ENCODE results near the gene SEMA4A. TPM values are rescaled to one million over a fixed set of nuclear protein-coding genes. Genes with fewer than 3 reads are reported as not detected.

Gene SEMA4A
- polyA plus RNA-seq, 4 donors: 18.2 to 27.1 (median 21.5) TPM

- DNase-seq (ENCODE audit: low read depth in 4 of 4, low spot score in 3 of 4): no peak
Measured at GRCh38 chr1:156221986-156222692, 68.8 kb downstream of the SEMA4A start.

GRCh38 chr1:156225677-156226014, 72.3 kb downstream of the SEMA4A start:
- DNase-seq (ENCODE audit: low read depth in 4 of 4, low spot score in 3 of 4): no peak

- no peak for DNase-seq (ENCODE audit: low read depth in 4 of 4, low spot score in 3 of 4)
Measured at GRCh38 chr1:156226116-156226538, 72.7 kb downstream of the SEMA4A start.

GRCh38 chr1:156226782-156227181, 73.4 kb downstream of the SEMA4A start:
- DNase-seq (ENCODE audit: low read depth in 4 of 4, low spot score in 3 of 4): no peak

Other genes with a start within 250 kb of the SEMA4A start
- gene RIT1, start 242.2 kb upstream of the SEMA4A start, polyA plus RNA-seq (ENCODE audit: insufficient read length in 4 of 4): 10 to 100 TPM; 45.4 to 52.7 (median 49.2) TPM
- gene KHDC4, start 219.2 kb upstream of the SEMA4A start, polyA plus RNA-seq (ENCODE audit: insufficient read length in 4 of 4): 10 to 100 TPM; 48.7 to 61.0 (median 50.7) TPM
- gene RXFP4, start 211.9 kb upstream of the SEMA4A start, polyA plus RNA-seq (ENCODE audit: insufficient read length in 4 of 4): under 1 TPM; 0.21 to 0.32 (median 0.23) TPM
- 10 to 100 TPM; 75.9 to 86.8 (median 80.2) TPM for gene ARHGEF2, start 175.0 kb upstream of the SEMA4A start, polyA plus RNA-seq (ENCODE audit: insufficient read length in 4 of 4)
- 100 to 1,000 TPM; 388 to 421 (median 420) TPM for gene SSR2, start 132.6 kb upstream of the SEMA4A start, polyA plus RNA-seq (ENCODE audit: insufficient read length in 4 of 4)
- gene UBQLN4, start 99.8 kb upstream of the SEMA4A start, polyA plus RNA-seq (ENCODE audit: insufficient read length in 4 of 4): 10 to 100 TPM; 48.6 to 56.0 (median 52.2) TPM
- 10 to 100 TPM; 50.1 to 69.4 (median 54.7) TPM for gene LAMTOR2, start 98.8 kb upstream of the SEMA4A start, polyA plus RNA-seq (ENCODE audit: insufficient read length in 4 of 4)
- 10 to 100 TPM; 51.6 to 65.8 (median 57.7) TPM for gene RAB25, start 92.4 kb upstream of the SEMA4A start, polyA plus RNA-seq (ENCODE audit: insufficient read length in 4 of 4)
- 10 to 100 TPM; 42.9 to 50.2 (median 46.4) TPM for gene MEX3A, start 71.1 kb upstream of the SEMA4A start, polyA plus RNA-seq (ENCODE audit: insufficient read length in 4 of 4)
- gene LMNA, start 38.9 kb upstream of the SEMA4A start, polyA plus RNA-seq (ENCODE audit: insufficient read length in 4 of 4): 100 to 1,000 TPM in 1 of 4 donors, 10 to 100 TPM in 3; 78.9 to 123 (median 90.4) TPM
- 10 to 100 TPM; 26.9 to 32.7 (median 30.7) TPM for gene SLC25A44, start 40.5 kb downstream of the SEMA4A start, polyA plus RNA-seq (ENCODE audit: insufficient read length in 4 of 4)
- gene PMF1, start 59.4 kb downstream of the SEMA4A start, polyA plus RNA-seq (ENCODE audit: insufficient read length in 4 of 4): 10 to 100 TPM; 85.7 to 87.8 (median 86.9) TPM
- 1 to 10 TPM; 1.5 to 3.7 (median 2.3) TPM for gene BGLAP, start 88.6 kb downstream of the SEMA4A start, polyA plus RNA-seq (ENCODE audit: insufficient read length in 4 of 4)
- 1 to 10 TPM; 2.5 to 5.0 (median 3.8) TPM for gene PAQR6, start 94.5 kb downstream of the SEMA4A start, polyA plus RNA-seq (ENCODE audit: insufficient read length in 4 of 4)
- gene SMG5, start 129.2 kb downstream of the SEMA4A start, polyA plus RNA-seq (ENCODE audit: insufficient read length in 4 of 4): 10 to 100 TPM; 60.8 to 64.6 (median 62.6) TPM
- gene TMEM79, start 130.7 kb downstream of the SEMA4A start, polyA plus RNA-seq (ENCODE audit: insufficient read length in 4 of 4): 1 to 10 TPM; 4.8 to 7.5 (median 6.3) TPM
- gene GLMP, start 142.1 kb downstream of the SEMA4A start, polyA plus RNA-seq (ENCODE audit: insufficient read length in 4 of 4): 10 to 100 TPM; 57.3 to 70.0 (median 63.4) TPM
- gene VHLL, start 145.7 kb downstream of the SEMA4A start, polyA plus RNA-seq (ENCODE audit: insufficient read length in 4 of 4): under 1 TPM in 1 of 4 donors, not detected in 3; 0.24 TPM
- gene CCT3, start 184.7 kb downstream of the SEMA4A start, polyA plus RNA-seq (ENCODE audit: insufficient read length in 4 of 4): 100 to 1,000 TPM; 313 to 349 (median 342) TPM
- 1 to 10 TPM in 2 of 4 donors, under 1 TPM in 2; 0.62 to 1.7 (median 0.94) TPM for gene TSACC, start 184.9 kb downstream of the SEMA4A start, polyA plus RNA-seq (ENCODE audit: insufficient read length in 4 of 4)
- gene RHBG, start 215.6 kb downstream of the SEMA4A start, polyA plus RNA-seq (ENCODE audit: insufficient read length in 4 of 4): 10 to 100 TPM; 11.7 to 17.3 (median 13.4) TPM

Data from right renal pelvis (tissue), 4 donors.